IPS-NIHi7 (cell line): Measurements from ENCODE around the gene SLCO2B1.
"Not testable (repeated sequence)": the region's sequence is repeated elsewhere in the genome, so short reads cannot be mapped to it uniquely, and the experiment has no call there.

Experiments used
- DNase-seq: peaks from one replicate; pipeline ENCODE4 v3.0.0; 2012; ENCODE audit warnings: mixed read lengths; ENCODE audit errors: extremely low spot score

SLCO2B1 gene, protein sequence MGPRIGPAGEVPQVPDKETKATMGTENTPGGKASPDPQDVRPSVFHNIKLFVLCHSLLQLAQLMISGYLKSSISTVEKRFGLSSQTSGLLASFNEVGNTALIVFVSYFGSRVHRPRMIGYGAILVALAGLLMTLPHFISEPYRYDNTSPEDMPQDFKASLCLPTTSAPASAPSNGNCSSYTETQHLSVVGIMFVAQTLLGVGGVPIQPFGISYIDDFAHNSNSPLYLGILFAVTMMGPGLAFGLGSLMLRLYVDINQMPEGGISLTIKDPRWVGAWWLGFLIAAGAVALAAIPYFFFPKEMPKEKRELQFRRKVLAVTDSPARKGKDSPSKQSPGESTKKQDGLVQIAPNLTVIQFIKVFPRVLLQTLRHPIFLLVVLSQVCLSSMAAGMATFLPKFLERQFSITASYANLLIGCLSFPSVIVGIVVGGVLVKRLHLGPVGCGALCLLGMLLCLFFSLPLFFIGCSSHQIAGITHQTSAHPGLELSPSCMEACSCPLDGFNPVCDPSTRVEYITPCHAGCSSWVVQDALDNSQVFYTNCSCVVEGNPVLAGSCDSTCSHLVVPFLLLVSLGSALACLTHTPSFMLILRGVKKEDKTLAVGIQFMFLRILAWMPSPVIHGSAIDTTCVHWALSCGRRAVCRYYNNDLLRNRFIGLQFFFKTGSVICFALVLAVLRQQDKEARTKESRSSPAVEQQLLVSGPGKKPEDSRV

GRCh38 chr11:75150879-75151278 is at the start of gene SLCO2B1:
Gene SLCO2B1, plus strand, starts transcription at chr11:75151107. Its CDS starts 275 bp downstream, at chr11:75151382.
- no peak for DNase-seq

GRCh38 chr11:75101424-75102128 is 49.3 kb upstream of the SLCO2B1 start:
- no peak for DNase-seq

DNA sequence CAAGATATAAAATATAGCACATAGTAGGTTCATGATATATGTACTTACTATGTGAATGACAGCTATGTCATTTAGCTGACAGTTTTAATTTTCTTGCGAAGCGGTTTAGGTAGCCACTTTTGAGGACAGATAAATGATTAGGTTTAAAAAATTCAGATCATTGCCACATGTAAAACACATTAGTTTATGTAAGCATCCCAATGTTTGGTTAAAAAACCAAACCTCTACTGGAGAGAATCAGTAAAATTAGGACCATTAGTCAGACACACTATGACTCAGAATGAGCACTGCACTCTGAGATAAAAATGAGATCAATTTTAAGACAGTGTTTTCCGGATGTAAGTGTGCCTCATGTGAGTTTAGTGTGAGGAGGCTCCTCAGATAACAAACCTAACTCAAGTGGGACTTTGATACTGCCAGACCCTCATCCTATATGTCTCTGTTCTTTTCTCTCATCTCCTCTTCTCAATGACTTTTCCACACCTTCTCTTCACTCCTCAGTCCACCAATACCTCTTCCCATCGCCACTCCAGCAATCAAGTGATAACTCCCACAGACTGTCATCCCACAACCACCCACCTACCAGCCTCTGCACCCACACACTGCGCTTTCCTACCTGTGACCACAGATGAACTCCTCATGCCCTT is 47.4 kb upstream of the SLCO2B1 start:
- no peak for DNase-seq

DNA sequence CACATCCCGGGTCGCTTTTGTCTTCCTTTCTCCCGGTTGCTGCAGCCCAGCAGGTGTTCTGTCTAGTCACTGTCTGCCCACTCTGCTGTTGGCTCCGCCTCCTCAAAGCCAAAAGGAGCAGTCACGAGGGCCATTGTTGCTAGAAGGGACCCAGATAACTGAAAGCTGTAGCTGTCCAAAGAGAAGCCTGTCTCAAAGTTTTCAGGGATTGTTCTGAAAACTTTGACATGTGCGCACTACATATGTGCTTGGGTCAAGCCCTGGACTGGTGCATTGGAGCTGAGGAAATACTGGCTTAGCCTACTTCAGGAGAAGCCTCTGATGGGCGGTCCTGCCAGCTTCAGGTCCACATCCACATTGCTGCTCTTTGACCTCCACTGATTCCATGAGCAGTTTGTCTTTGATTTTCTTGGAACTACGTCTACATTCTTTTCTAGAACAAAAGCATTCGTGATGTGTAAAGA is 45.4 kb upstream of the SLCO2B1 start:
- peak; percentile 63 for DNase-seq

DNA sequence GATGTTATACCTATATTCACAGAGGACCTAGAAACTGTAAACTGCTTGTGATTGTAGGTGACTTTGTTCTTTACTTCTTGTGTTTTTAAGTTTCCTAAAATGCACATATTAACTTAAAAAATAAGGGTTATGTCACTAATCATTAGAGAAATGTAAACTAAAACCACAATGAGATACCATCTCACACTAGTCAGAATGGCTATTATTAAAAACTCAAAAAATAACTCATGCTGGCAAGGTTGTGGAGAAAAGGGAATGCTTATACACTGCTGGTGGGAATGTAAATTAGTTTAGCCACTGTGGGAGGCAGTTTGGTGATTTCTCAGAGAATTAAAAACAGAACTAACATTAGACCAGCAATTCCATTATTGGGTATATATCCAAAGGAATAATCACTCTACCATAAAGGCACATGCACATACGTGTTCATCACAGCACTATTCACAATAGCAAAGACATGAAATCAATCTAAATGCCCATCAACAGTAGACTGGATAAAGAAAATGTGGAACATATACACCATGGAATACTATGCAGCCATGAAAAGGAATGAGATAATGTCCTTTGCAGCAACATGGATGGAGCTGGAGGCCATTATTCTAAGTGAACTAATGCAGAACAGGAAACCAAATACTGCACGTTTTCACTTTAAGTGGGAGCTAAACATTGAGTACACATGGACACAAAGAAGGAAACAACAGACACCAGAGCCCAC is 44.8 kb upstream of the SLCO2B1 start:
- not testable (repeated sequence) for DNase-seq

DNA sequence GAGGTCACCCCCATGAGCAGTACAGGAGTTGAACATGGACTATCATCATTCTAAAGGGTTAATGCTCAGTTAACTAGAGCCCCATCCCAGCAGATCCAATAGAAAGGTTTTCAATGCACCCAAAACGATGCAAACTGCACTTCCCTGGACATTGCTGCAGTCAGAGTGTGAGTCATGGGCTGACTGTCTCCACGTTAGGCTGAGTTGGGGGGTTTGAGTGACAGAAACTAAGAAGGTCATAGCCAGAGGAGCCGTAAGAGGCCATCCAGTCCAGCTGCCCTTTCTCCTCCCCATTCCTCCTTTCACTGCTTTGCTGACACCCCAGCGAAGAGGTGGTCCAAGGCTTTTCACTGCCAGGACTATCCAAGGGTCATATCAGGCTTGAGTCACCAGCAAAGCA is 43.7 kb upstream of the SLCO2B1 start:
- no peak for DNase-seq

- no peak for DNase-seq
Observed at GRCh38 chr11:75112200-75112599, 38.7 kb upstream of the SLCO2B1 start.

- DNase-seq: no peak
Observed at GRCh38 chr11:75113030-75113429, 37.9 kb upstream of the SLCO2B1 start.

GRCh38 chr11:75114465-75114864 is 36.4 kb upstream of the SLCO2B1 start:
- DNase-seq: no peak

GRCh38 chr11:75118577-75118976 is 32.3 kb upstream of the SLCO2B1 start:
- no peak for DNase-seq

- no peak for DNase-seq
Observed at GRCh38 chr11:75126564-75126963, 24.3 kb upstream of the SLCO2B1 start.

- DNase-seq: no peak
Observed at GRCh38 chr11:75132080-75132479, 18.8 kb upstream of the SLCO2B1 start.

GRCh38 chr11:75133976-75134375 is 16.9 kb upstream of the SLCO2B1 start:
- no peak for DNase-seq

DNA sequence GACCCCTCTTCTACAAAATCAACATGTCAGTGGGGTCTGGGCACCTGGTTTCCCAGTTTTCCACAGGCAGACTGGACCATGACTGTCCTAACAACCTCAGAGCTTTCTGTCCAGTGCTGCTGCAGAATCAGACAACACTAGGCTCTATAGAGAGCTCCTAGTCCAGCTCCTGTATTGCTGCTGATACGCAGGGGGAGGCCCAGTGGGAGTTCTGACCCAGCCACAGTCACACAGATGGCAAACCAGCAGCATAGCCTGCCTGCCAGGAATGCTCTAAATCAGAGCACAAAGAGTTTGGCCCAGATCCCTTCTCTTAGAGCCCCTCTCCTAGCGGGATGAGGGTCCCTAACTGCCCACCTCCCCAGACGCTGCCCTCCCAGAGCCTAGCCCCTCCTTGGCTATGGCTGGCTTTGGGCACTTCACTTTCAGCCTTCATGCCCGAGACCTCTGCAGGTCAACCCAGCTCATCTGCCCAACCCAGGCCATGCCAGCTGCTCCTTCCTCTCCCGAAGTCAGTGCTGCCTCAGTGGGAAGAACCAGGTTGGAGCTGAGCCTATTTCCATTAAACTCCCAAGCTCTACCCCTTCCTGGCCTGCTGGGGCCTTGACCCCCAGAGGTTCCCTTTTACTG is 15.8 kb upstream of the SLCO2B1 start:
- DNase-seq: no peak

DNA sequence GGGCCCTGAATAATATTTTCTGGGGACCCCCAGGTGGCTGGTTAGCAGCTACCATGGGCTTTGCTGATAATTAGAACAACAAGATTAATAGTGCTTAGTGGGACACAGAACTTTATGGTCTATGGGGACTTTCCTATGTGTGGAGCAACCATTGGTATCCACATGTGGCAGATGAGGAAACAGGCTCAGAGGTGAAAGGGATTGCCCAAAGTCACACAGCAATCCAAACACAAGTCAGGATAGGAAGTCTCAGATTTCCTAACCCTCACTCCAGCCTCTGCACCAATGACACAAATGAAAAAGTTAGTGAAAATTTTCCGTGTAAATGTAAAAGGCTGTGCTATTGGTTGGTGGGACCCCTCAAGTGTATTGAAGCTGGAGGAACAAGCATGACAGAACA is 15.3 kb upstream of the SLCO2B1 start:
- DNase-seq: no peak

GRCh38 chr11:75140269-75141138 is 10.4 kb upstream of the SLCO2B1 start:
- DNase-seq: peak; percentile 95

- DNase-seq: no peak
Observed at GRCh38 chr11:75141166-75141565, 9.7 kb upstream of the SLCO2B1 start.

DNA sequence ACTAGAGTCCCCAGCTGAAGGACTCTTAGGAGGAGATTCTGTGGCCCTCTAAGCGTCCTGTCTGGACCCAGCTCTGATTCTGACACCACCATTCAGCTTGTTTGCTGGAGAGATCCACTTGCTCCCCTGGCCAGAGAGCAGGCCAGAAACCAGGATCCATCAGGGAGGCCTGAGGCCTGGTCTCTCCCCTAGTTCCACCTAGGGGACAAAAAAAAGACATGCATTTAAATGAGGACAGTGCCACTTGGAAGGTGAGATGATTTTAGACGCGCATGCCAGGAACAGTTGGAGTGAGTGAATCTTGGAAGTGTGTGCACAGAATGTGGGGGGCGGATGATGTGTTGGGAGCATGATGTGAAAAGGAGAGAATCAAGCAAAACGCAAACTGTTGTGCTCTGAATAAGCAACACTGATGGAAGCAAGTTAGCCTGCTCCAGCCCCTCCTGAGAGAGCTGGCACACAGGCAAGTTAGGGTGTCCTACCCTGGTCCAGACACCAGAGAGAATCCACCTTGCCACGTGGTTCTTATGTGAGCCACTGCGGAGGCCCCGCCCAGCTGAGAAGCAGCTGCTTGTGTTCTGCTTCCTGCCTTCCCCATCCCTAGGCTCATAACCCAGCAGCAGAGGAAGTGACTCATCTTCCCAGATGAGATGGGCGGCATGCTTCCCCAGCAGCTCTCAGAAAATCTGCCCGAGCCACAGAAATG is 8.0 kb upstream of the SLCO2B1 start:
- DNase-seq: peak; percentile 81

DNA sequence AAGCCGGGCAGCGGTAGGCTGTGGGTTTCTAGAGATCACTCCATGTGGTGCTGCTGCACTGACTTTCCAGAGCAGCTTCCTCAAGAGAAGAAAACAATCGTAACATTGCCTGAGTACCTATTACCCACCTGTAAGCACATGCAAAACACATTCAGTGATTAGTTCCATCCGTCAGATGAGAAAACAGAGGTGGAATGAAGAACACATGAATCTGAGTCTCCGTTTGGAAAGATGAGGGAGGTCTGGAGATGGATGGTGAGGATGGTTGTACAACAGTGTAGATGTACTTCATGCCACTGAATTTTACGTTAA is 7.5 kb upstream of the SLCO2B1 start:
- DNase-seq: no peak

DNA sequence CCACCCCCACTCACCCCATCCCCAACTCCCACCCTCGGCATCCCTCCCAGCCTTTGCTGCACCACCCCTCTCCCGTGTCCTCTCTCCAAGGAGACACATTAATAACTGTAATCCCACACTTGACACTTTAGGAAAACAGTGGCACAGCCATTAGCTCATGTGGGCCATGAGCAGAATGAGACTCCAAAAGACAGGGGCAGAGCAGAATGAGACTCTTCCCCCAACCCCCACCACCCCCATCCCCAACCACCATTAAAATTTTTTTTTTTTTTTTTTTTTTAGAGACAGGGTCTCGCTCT is 6.2 kb upstream of the SLCO2B1 start:
- no peak for DNase-seq
